A172 (cell line): ENCODE results near the gene C6orf15. TPM values are rescaled to one million over a fixed set of nuclear protein-coding genes. Genes with fewer than 3 reads are reported as not detected.

Experiments
- DNase-seq: peaks from one replicate; pipeline ENCODE4 v3.0.0-alpha.2; 2015; ENCODE audit warnings: low spot score
- total RNA-seq: library from RNA; depleted of rRNA; stranded (reverse); fragments of >200 nt; shearing (Covaris generic); gene quantifications from 2 replicates; pipeline ENCODE4 v1.2.3, GENCODE V29; 2014

Gene C6orf15
- total RNA-seq, 1 experiment from 2014 or later = 2.4 TPM

GRCh38 chr6:31130751-31131150, 18.4 kb upstream of the C6orf15 start:
- DNase-seq = no peak

- DNase-seq = no peak
Measured at GRCh38 chr6:31129130-31129529, 16.8 kb upstream of the C6orf15 start.

GRCh38 chr6:31128093-31128676, 15.8 kb upstream of the C6orf15 start:
- peak; percentile 52 for DNase-seq

GRCh38 chr6:31126396-31127175, 14.2 kb upstream of the C6orf15 start:
- DNase-seq = no peak

DNA sequence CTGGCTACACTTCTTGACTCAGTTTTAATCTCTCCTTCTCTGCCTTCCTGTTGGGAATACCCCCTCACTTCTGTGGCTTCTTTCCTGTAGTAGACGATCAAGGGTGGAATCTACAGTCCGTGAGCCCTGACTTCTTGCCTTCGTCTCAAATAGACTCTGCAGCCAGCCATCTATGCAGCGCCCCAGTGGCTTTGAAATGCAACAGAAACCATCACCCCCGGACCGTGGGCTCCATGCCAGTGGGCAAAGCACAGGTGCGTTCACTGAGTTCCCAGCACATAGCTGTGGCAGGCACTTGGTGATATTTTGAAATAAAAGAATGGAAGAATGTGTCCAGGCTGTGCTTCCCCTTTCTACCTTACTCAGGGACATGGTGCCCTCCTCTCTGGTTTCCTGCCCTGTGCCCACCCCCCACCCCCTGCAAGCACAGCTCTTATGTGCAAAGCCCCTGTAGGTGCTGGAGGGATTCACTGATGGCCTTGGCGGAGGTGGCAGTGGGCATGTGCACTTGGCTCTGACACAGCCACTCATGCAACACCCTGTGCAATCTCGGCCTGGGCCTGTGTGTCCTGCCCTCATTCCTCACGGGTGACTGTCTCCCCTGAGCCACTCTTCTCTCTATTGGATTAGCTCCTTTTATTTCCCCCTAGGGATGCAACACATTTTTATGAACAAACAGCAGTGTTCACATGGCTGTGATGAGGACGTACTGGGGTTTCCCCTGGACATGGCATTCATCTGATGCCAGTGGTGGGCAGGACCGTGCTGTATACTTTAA, 13.4 kb upstream of the C6orf15 start:
- DNase-seq = peak; percentile 71

DNA sequence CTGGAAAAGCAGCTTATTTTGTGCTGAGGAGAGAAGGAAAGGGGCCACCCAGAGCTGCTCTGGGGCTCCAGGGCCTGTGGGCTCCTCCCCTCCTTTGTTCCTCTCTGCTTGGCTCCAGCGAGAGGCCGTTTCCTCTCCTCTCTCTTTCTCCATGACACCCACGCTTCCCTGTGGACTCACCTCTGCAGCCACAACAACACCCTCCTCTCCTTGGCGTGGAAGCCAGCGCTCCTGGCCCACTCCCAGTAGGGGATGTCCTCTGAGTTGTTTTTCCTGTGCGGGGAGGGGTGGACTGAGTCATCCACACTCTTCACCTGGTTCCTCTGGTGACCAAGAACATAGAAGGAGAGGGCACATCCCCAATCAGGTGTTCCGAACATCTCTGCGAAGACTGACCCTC, 12.8 kb upstream of the C6orf15 start:
- peak; percentile 69 for DNase-seq

- DNase-seq = peak; percentile 93
Measured at GRCh38 chr6:31122791-31123706, 10.7 kb upstream of the C6orf15 start.

DNA sequence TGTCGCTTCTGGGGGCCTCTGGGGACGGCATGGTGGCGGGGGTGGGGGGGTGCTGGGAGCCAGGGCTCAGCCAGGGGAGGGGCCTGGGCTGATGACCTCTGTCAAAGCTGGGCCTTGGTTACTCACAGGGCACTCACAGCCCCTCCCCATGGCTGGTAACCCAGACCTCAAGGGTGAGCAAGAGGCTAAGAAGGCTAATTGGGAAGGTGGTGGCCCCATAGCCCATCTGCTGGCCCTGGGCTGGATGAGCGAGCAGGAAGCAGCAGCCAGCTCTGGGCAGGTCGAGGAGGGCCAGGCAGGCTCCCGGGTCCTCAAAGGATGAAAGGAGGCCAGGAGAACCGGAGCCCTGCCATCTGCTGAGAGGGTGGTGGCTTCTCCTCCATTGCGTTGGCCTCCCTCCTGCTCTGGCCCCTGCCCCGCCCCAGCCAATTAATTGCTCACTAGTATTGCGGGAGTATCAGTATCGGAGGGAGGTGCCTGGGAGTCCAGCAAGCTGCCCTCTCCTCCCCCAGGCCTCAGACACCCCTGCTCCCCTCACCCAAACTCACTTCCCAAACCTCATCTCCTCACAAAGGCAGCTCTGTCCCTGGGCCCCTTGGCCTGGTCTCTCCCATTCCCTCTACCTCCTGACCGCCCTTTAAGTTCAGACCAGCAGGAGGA, 8.9 kb upstream of the C6orf15 start:
- no peak for DNase-seq

DNA sequence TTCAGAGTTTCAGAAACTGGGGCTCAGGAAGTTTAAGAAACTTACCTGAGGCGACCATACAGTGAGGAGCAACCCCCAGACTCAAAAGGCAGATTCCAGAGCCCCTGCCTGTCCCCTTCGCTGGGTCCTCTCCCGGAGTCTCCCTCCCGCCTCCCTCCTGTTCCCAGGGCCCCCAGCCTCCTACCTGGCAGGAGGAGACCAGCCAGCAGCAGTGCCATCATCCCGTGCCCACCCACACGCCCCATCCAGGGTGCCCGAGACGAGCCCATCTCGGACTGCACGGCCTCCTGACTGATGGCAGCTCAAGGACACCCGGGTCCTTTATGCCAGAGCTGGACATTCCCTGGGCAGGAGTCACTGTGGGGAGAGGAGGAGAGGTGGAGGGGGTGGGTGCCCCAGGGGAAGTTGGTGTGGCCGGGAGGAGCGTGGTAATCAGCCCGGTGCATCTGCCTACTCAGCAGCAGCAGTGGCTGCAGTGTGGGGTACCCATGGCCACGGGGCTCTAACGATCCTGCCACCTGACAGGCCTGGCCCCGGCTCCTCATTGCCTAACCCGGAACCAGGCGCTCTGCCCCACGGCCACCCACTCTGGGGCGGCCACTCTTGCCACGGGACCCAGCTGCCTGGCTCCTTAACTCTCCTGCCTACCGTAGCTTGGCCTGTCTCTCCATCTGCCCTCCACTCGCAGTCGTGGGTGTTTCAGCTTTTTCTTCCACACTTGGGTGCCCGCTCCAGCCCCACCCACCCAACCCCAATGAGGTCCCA, 8.0 kb upstream of the C6orf15 start, which contains the start of gene CDSN:
Gene CDSN, minus strand, starts transcription at position 296 of the 765 bp plus-strand sequence. Its CDS starts 27 bp downstream, at position 269.
- no peak for DNase-seq

DNA sequence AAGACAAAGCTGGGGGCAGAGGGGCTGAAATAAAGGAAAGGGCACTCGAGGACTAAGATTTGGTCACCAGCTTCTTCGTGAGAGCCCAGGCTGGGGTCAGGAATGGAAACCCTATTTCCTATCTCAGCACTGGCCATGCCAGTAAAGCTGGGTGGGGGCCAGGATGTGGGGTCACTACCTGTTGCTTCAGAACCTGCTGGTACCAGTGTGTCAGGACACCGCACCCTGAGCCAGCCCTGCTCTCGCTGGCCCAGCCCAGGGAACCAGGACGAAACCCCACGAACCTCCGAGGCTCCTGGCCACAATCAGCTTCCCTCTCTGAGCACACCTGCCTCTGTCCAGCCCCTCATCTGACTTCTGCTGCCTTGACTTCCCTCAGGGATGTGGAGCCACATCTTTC, 5.8 kb upstream of the C6orf15 start:
- no peak for DNase-seq

- no peak for DNase-seq
Measured at GRCh38 chr6:31116661-31117385, 4.4 kb upstream of the C6orf15 start.

- no peak for DNase-seq
Measured at GRCh38 chr6:31115941-31116560, 3.7 kb upstream of the C6orf15 start.

GRCh38 chr6:31114970-31115849, 2.8 kb upstream of the C6orf15 start:
- peak; percentile 68 for DNase-seq

GRCh38 chr6:31114541-31114878, 2.1 kb upstream of the C6orf15 start, which contains the start of gene PSORS1C1:
Gene PSORS1C1, plus strand, starts transcription at chr6:31114800. Its CDS starts 14,833 bp downstream, at chr6:31129633.
- peak; percentile 96 for DNase-seq

DNA sequence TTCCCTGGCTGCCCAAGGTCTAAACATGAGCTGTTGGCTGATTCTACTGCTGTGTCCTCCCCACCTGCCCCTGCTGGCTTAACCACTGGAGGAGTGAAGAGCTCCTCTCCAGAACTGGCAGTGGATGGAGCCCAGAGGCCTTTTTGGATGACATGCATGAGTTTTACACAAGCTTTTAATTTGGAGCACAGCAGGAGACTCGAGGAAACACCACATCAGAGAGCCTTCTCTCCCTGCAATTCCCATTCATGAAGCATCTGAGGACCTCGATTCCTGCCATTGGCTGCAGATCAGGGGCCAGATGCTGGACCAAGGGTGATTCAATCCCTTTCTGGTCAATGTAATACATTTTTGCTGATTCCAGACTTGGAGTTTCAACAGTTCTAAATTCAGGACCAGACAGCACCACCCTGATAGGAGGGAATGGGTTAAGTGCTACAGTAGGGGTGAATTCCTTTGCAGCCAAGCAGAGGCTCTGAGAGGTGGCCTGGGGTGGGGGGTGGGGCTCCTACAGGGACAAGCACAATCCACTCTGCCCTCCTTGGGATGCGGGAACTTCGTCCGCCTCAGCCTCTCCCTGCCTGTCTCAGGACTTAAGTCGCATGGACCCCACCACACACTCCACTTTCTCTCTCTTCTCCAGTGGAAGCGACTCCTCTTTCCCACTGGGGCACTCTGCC, 1.6 kb upstream of the C6orf15 start:
- DNase-seq = peak; percentile 63

DNA sequence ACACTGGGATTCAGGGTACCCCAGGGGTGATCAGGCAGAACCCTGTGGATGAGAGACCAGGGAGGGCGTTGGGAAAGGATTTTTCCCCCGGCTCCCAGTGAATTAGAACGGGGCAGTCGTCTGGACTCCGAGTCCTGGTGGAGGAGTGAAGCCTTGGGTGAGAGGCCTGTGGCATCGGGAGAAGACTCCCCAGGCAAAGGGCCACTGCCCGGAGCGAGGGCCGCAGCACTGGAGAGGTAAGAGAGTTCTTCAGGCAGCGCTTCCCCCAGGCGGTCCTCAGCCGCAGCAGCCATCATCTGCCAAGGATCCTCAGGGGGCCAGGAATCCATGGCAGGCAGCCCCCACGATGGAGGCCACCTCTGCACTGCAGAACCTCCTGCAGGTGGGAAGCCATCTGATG, 663 bp downstream of the C6orf15 start:
- no peak for DNase-seq

GRCh38 chr6:31110825-31111582, 1.4 kb downstream of the C6orf15 start:
- no peak for DNase-seq
